HG02763 (cell line): ENCODE results near the gene OBSL1.

ENCODE experiments used
- ATAC-seq: cut with Tn5 transposase; IDR thresholded peaks from one replicate; pipeline ENCODE4 v1.9.1; 2021; ENCODE audit warnings: mild to moderate bottlenecking, moderate library complexity; ENCODE audit not compliant: unreplicated experiment

The OBSL1 gene

GRCh38 chr2:219516888-219517287, 54.5 kb downstream of the OBSL1 start:
- no peak for ATAC-seq

GRCh38 chr2:219515874-219516629, 55.3 kb downstream of the OBSL1 start:
- ATAC-seq = no peak

- ATAC-seq = no peak
These were observed 56.5 kb downstream of the OBSL1 start for GRCh38 chr2:219514836-219515235.

- no peak for ATAC-seq
These were observed 57.1 kb downstream of the OBSL1 start, which contains the start of gene ASIC4 for GRCh38 chr2:219514196-219514761. Gene ASIC4 (plus strand): TSS chr2:219514482. CDS start chr2:219514725, 243 bp downstream.

GRCh38 chr2:219513787-219514186, 57.6 kb downstream of the OBSL1 start:
- ATAC-seq = no peak

- ATAC-seq = no peak
These were observed 58.7 kb downstream of the OBSL1 start for GRCh38 chr2:219512524-219513216.

GRCh38 chr2:219511547-219512325, 59.6 kb downstream of the OBSL1 start:
- ATAC-seq = no peak

GRCh38 chr2:219510512-219511135, 60.7 kb downstream of the OBSL1 start:
- ATAC-seq = no peak

- no peak for ATAC-seq
These were observed 61.4 kb downstream of the OBSL1 start for GRCh38 chr2:219509780-219510511.

GRCh38 chr2:219508971-219509779, 62.2 kb downstream of the OBSL1 start:
- no peak for ATAC-seq

GRCh38 chr2:219508444-219508734, 63.0 kb downstream of the OBSL1 start:
- ATAC-seq = no peak

GRCh38 chr2:219507581-219508443, 63.5 kb downstream of the OBSL1 start:
- ATAC-seq = no peak

GRCh38 chr2:219506802-219507526, 64.4 kb downstream of the OBSL1 start:
- ATAC-seq = no peak

GRCh38 chr2:219506153-219506801, 65.1 kb downstream of the OBSL1 start:
- ATAC-seq = no peak

GRCh38 chr2:219505585-219505984, 65.8 kb downstream of the OBSL1 start:
- no peak for ATAC-seq

GRCh38 chr2:219502618-219503017, 68.7 kb downstream of the OBSL1 start:
- ATAC-seq = no peak

GRCh38 chr2:219501849-219502248, 69.5 kb downstream of the OBSL1 start:
- no peak for ATAC-seq
